CD14-positive monocyte (primary cell): ENCODE measurements around the gene BMPR1B. TPM values are rescaled to one million over a fixed set of nuclear protein-coding genes. Genes with fewer than 3 reads are reported as not detected.

Experiments
- DNase-seq, 3 donors: peaks; one replicate each; pipeline ENCODE4 v3.0.0-alpha.2; 2011 to 2022
- H2AFZ ChIP-seq: 2 replicates; pipeline ENCODE4 v1.6.0; 2012; ENCODE audit warnings: mild to moderate bottlenecking, low read depth, low read length, inconsistent platforms; ENCODE audit not compliant: insufficient read depth, poor library complexity, severe bottlenecking
- H3K27ac ChIP-seq, 2 donors: 1 replicate in 1 of 2; 2 replicates in 1 of 2; pipeline ENCODE4 v1.5.1; 2012 to 2013; ENCODE audit warnings: low read length in 2 of 2, control low read depth in 1 of 2, inconsistent platforms in 1 of 2, low read depth in 1 of 2, mild to moderate bottlenecking in 1 of 2
- H3K27me3 ChIP-seq, 2 donors: one replicate each; pipeline versions ENCODE4 v1.6.0 to v1.6.1; 2011 to 2013; ENCODE audit warnings: low read length in 2 of 2; ENCODE audit not compliant: control insufficient read depth in 2 of 2, insufficient read depth in 2 of 2
- H3K36me3 ChIP-seq, 2 donors: replicated peaks in 1 of 2; 1 replicate in 1 of 2; 2 replicates in 1 of 2; pipeline versions ENCODE4 v1.5.1 to v1.6.1; 2012 to 2013; ENCODE audit warnings: low read length in 2 of 2, control low read depth in 1 of 2, inconsistent platforms in 1 of 2, mild to moderate bottlenecking in 1 of 2; ENCODE audit not compliant: insufficient read depth in 2 of 2, control insufficient read depth in 1 of 2
- H3K4me1 ChIP-seq, 2 donors: 1 replicate in 1 of 2; 2 replicates in 1 of 2; pipeline versions ENCODE4 v1.5.1 to v1.6.1; 2012 to 2013; ENCODE audit warnings: low read length in 2 of 2, control low read depth in 1 of 2, inconsistent platforms in 1 of 2, mild to moderate bottlenecking in 1 of 2, moderate library complexity in 1 of 2; ENCODE audit not compliant: insufficient read depth in 2 of 2, control insufficient read depth in 1 of 2
- H3K4me2 ChIP-seq: replicated peaks from 2 replicates; pipeline ENCODE3; 2012; ENCODE audit warnings: low read length, moderate library complexity, mild to moderate bottlenecking; ENCODE audit not compliant: poor library complexity, severe bottlenecking; ENCODE audit errors: extremely low read depth
- H3K4me3 ChIP-seq, 3 experiments: fragments of 200-600 bp in 1 of 3; sonication (generic) in 1 of 3; replicated peaks in 1 of 3; 1 replicate in 2 of 3; 2 replicates in 1 of 3; pipeline ENCODE4 v1.5.1; 2011 to 2013; ENCODE audit warnings: low read length in 3 of 3, mild to moderate bottlenecking in 3 of 3, control low read depth in 2 of 3, low read depth in 2 of 3, inconsistent platforms in 1 of 3, moderate library complexity in 1 of 3
- H3K79me2 ChIP-seq: 2 replicates; pipeline ENCODE4 v1.6.0; 2012; ENCODE audit warnings: mild to moderate bottlenecking, control low read depth, inconsistent platforms, low read length, moderate library complexity; ENCODE audit not compliant: insufficient read depth
- H3K9ac ChIP-seq: 2 replicates; pipeline ENCODE4 v1.6.0; 2017; ENCODE audit warnings: low read length, mild to moderate bottlenecking; ENCODE audit not compliant: insufficient read depth, poor library complexity, severe bottlenecking
- H3K9me3 ChIP-seq, 2 donors: replicated peaks in 1 of 2; 1 replicate in 1 of 2; 2 replicates in 1 of 2; pipeline versions ENCODE4 v1.5.1 to v1.6.1; 2012 to 2013; ENCODE audit warnings: low read length in 2 of 2, control low read depth in 1 of 2; ENCODE audit not compliant: control insufficient read depth in 1 of 2, insufficient read depth in 1 of 2
- H4K20me1 ChIP-seq: 2 replicates; pipeline ENCODE4 v1.6.0; 2012; ENCODE audit warnings: mild to moderate bottlenecking, low read length, control low read depth, moderate library complexity; ENCODE audit not compliant: insufficient read depth
- H3K27ac Mint-ChIP-seq, 7 donors: one replicate each; pipeline ENCODE4 v1.8.0; 2020; ENCODE audit warnings: mild to moderate bottlenecking in 7 of 7, mixed read lengths in 7 of 7, moderate library complexity in 6 of 7, inconsistent platforms in 2 of 7
- H3K27me3 Mint-ChIP-seq, 3 donors: one replicate each; pipeline ENCODE4 v1.8.0; 2021 to 2022; ENCODE audit warnings: low read depth in 3 of 3, mild to moderate bottlenecking in 3 of 3, mixed read lengths in 3 of 3, moderate library complexity in 3 of 3, inconsistent platforms in 1 of 3
- H3K36me3 Mint-ChIP-seq, 2 donors: one replicate each; pipeline ENCODE4 v1.8.0; 2020; ENCODE audit warnings: mixed read lengths in 2 of 2, inconsistent platforms in 1 of 2, mild to moderate bottlenecking in 1 of 2
- H3K4me1 Mint-ChIP-seq: one replicate; pipeline ENCODE4 v1.8.0; 2020; ENCODE audit warnings: mild to moderate bottlenecking, mixed read lengths
- H3K4me3 Mint-ChIP-seq, 2 donors: one replicate each; pipeline ENCODE4 v1.8.0; 2020; ENCODE audit warnings: mild to moderate bottlenecking in 2 of 2, mixed read lengths in 2 of 2, moderate library complexity in 1 of 2
- H3K9me3 Mint-ChIP-seq, 7 donors: one replicate each; pipeline ENCODE4 v1.8.0; 2020 to 2022; ENCODE audit warnings: mixed read lengths in 7 of 7, mild to moderate bottlenecking in 6 of 7, moderate library complexity in 6 of 7, inconsistent platforms in 2 of 7
- CTCF ChIP-seq: fragments of 200-600 bp; IDR thresholded peaks from one replicate; pipeline ENCODE4 v1.8.0; 2022; ENCODE audit warnings: antibody characterized with exemption, mild to moderate bottlenecking
- WGBS: methylation state at CpG from one replicate; pipeline ENCODE4 v1.1.5; 2013; ENCODE audit warnings: missing lambda C conversion rate; ENCODE audit not compliant: insufficient coverage; 5-methylcytosine and 5-hydroxymethylcytosine counted together
- intact Hi-C, 2 donors: fragments of 100-400 bp; cut with micrococcal nuclease; formaldehyde crosslinking; loops; one replicate each; pipeline versions ENCODE4 v1.15.0 to v1.15.1; 2023
- polyA plus RNA-seq, 3 donors: library from polyadenylated mRNA; depleted of rRNA in 1 of 3; unstranded in 2 of 3; stranded (reverse) in 1 of 3; fragments of 300-500 nt in 2 of 3; fragments of >200 nt in 1 of 3; fragmentation: Illumina TruSeq in 2 of 3; gene quantifications; 1 replicate in 2 of 3; 2 replicates in 1 of 3; pipeline ENCODE4 v1.2.3, GENCODE V29; 2012 to 2021

Gene BMPR1B
- polyA plus RNA-seq, 3 donors, result not detected

- H3K4me2 ChIP-seq, result no peak overlapping the region
- no CpG with 5 or more reads among the region's 2 CpGs for WGBS
- H3K9me3 Mint-ChIP-seq, result peaks cover 0 to 2% (median 0%) of the 10 kb centered on the region in 7 donors
- no peak overlapping the region for H2AFZ ChIP-seq
- no peak overlapping the region for H3K27ac Mint-ChIP-seq
- no peaks in the 10 kb centered on the region for H4K20me1 ChIP-seq
- no peaks in the 10 kb centered on the region for H3K9me3 ChIP-seq
- H3K9ac ChIP-seq, result no peak overlapping the region
- H3K27me3 Mint-ChIP-seq, result peaks cover 0 to 1% (median 0%) of the 10 kb centered on the region in 3 donors
- no peaks in the 10 kb centered on the region for H3K4me1 ChIP-seq
- no peak overlapping the region for H3K4me3 ChIP-seq
- H3K27ac ChIP-seq, result no peak overlapping the region
- no peak for TF ChIP-seq CTCF
- no peaks in the 10 kb centered on the region for H3K36me3 ChIP-seq
- no peaks in the 10 kb centered on the region for H3K27me3 ChIP-seq
- H3K79me2 ChIP-seq, result no peaks in the 10 kb centered on the region
- no peaks in the 10 kb centered on the region for H3K4me1 Mint-ChIP-seq
- H3K36me3 Mint-ChIP-seq, result no peaks in the 10 kb centered on the region
- intact Hi-C loops, result no loop called here
- H3K4me3 Mint-ChIP-seq, result no peak overlapping the region
- no peak for DNase-seq
These were observed 169.2 kb downstream of the BMPR1B start for GRCh38 chr4:94926936-94927335.

- Mint-ChIP-seq H3K4me1 (no peaks in the 10 kb centered on the region), H3K27ac (no peak overlapping the region), H3K36me3 (no peaks in the 10 kb centered on the region), H3K9me3 (peaks cover 0 to 2% (median 0%) of the 10 kb centered on the region in 7 donors), H3K4me3 (no peak overlapping the region), H3K27me3 (no peaks in the 10 kb centered on the region)
- Histone ChIP-seq H3K9ac (no peak overlapping the region), H3K4me1 (no peaks in the 10 kb centered on the region), H3K9me3 (no peaks in the 10 kb centered on the region), H2AFZ (no peak overlapping the region), H3K27me3 (no peaks in the 10 kb centered on the region), H3K4me3 (no peak overlapping the region), H3K36me3 (no peaks in the 10 kb centered on the region), H3K79me2 (no peaks in the 10 kb centered on the region), H3K4me2 (no peak overlapping the region), H3K27ac (no peak overlapping the region), H4K20me1 (no peaks in the 10 kb centered on the region)
- no peak for TF ChIP-seq CTCF
- no peak for DNase-seq
- intact Hi-C loops, result no loop called here
- 100% methylated on average over 1 of the region's 1 CpG for WGBS
These were observed 169.9 kb downstream of the BMPR1B start for GRCh38 chr4:94927696-94928095.
